ENCODE measurements around the gene ATP9B.

ATP9B gene

DNA sequence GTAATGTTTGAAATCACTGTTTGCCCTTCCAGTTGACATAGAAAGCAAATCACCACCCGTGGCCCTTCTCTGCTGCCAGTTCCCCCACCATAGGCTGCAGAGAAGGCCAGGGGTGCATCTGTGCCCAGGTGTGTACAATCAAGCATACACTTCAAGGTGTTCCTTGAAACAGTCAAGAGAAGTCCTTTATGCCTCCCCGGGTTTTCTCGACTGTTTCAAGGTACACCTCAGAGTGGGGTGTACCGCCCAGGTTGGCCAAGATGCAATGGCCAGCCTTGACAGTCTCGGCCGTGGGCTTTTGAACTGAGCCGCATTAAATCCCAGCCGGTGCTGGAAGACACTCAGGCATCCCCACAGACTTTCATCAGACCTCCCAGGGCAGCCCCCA, 21.0 kb upstream of the ATP9B start:
- H3K27me3 ChIP-seq (ENCODE audit: insufficient read depth, poor library complexity, severe bottlenecking) = no peaks in the 10 kb centered on the region
- no peak for DNase-seq (ENCODE audit: low spot score)
- ATAC-seq (ENCODE audit: low read depth) = no peak
- H3K27ac ChIP-seq (ENCODE audit: poor library complexity, severe bottlenecking) = no peak overlapping the region
- H3K4me1 ChIP-seq (ENCODE audit: insufficient read depth, poor library complexity, severe bottlenecking) = no peaks in the 10 kb centered on the region
- no peak overlapping the region for H3K4me3 ChIP-seq (ENCODE audit: severe bottlenecking)
- no peaks in the 10 kb centered on the region for H3K9me3 ChIP-seq (ENCODE audit: severe bottlenecking)
- TF ChIP-seq, protein P1, sequence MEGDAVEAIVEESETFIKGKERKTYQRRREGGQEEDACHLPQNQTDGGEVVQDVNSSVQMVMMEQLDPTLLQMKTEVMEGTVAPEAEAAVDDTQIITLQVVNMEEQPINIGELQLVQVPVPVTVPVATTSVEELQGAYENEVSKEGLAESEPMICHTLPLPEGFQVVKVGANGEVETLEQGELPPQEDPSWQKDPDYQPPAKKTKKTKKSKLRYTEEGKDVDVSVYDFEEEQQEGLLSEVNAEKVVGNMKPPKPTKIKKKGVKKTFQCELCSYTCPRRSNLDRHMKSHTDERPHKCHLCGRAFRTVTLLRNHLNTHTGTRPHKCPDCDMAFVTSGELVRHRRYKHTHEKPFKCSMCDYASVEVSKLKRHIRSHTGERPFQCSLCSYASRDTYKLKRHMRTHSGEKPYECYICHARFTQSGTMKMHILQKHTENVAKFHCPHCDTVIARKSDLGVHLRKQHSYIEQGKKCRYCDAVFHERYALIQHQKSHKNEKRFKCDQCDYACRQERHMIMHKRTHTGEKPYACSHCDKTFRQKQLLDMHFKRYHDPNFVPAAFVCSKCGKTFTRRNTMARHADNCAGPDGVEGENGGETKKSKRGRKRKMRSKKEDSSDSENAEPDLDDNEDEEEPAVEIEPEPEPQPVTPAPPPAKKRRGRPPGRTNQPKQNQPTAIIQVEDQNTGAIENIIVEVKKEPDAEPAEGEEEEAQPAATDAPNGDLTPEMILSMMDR (IDR thresholded peaks at IDR 0.05; ENCODE audit: poor library complexity, severe bottlenecking) = no peak
- no peaks in the 10 kb centered on the region for H3K36me3 ChIP-seq (ENCODE audit: low read depth)

DNA sequence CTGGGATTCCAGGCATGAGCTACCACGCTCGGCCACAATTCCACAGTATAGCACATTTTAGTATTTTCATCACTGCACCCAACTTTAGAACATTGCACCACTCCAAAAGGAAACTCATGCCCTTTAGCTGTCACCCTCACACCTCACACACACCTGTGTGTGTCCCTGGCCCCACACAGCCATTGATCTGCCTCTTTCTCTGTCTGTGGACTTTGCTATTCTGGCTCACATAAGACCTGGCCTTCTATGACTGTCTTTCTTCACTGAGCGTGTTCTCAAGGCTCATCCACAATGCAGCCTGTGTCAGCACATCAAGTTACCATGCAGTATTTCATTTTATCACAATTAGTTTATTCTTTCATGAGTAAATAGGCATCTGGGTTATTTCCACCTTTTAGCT, 19.7 kb upstream of the ATP9B start:
- no peak overlapping the region for H3K4me3 ChIP-seq (ENCODE audit: severe bottlenecking)
- H3K4me1 ChIP-seq (ENCODE audit: insufficient read depth, poor library complexity, severe bottlenecking) = no peaks in the 10 kb centered on the region
- DNase-seq (ENCODE audit: low spot score) = no peak
- H3K27me3 ChIP-seq (ENCODE audit: insufficient read depth, poor library complexity, severe bottlenecking) = no peaks in the 10 kb centered on the region
- H3K27ac ChIP-seq (ENCODE audit: poor library complexity, severe bottlenecking) = no peak overlapping the region
- no peaks in the 10 kb centered on the region for H3K9me3 ChIP-seq (ENCODE audit: severe bottlenecking)
- TF ChIP-seq, protein P1 (IDR thresholded peaks at IDR 0.05; ENCODE audit: poor library complexity, severe bottlenecking) = no peak
- no peaks in the 10 kb centered on the region for H3K36me3 ChIP-seq (ENCODE audit: low read depth)
- ATAC-seq (ENCODE audit: low read depth) = no peak

DNA sequence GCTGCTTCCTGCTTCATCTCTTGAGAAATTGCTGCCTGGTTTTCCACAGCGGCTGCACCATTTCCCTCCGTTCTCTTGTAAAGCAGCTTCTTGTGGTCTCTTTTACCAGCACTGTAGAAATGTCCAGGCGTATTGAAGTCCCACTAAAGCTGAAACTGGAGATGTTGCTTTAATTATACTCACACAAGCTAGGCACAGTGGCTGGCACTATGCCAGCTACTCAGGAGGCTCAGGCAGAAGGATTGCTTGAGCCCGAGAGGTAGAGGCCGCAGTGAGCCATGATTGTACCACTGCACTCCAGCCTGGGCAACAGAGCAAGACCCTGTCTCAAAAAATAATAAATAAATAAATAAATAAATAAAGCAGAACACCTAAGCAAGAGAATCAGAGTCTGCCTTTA, 19.2 kb upstream of the ATP9B start:
- DNase-seq (ENCODE audit: low spot score) (no peak), ATAC-seq (ENCODE audit: low read depth) (no peak)
- H3K27me3 ChIP-seq (ENCODE audit: insufficient read depth, poor library complexity, severe bottlenecking) = no peaks in the 10 kb centered on the region
- no peaks in the 10 kb centered on the region for H3K9me3 ChIP-seq (ENCODE audit: severe bottlenecking)
- H3K4me1 ChIP-seq (ENCODE audit: insufficient read depth, poor library complexity, severe bottlenecking) = no peaks in the 10 kb centered on the region
- TF ChIP-seq, protein P1 (IDR thresholded peaks at IDR 0.05; ENCODE audit: poor library complexity, severe bottlenecking) = no peak
- no peak overlapping the region for H3K27ac ChIP-seq (ENCODE audit: poor library complexity, severe bottlenecking)
- no peak overlapping the region for H3K4me3 ChIP-seq (ENCODE audit: severe bottlenecking)
- H3K36me3 ChIP-seq (ENCODE audit: low read depth) = no peaks in the 10 kb centered on the region

DNA sequence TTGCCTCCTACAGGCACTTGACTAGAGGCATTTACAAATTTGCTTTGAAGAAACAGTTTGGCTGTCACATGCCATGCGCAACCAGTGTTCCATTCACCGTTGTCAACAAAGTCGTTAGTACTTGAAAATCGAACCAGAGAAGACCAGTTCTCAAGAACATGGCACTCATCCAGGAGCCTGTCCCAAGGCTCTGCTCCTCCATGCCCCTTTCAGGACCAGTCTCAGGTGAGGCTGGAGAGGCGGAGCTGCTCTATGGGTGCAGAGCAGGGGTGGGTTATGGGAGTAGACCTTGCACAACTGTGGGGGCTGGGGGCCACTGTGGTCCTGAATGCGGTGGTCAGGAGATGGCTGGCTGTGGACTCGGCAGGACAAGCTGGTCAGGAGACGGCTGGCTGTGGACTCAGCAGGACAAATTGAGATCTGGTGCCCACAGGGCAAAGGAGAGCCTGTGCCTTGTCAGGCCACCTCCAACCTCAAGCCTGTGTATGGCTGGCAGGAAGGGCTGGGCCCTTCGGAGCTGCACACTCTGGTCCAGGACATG, 12.3 kb upstream of the ATP9B start:
- TF ChIP-seq, protein P1 (IDR thresholded peaks at IDR 0.05; ENCODE audit: poor library complexity, severe bottlenecking) = no peak
- H3K27ac ChIP-seq (ENCODE audit: poor library complexity, severe bottlenecking) = no peak overlapping the region
- ATAC-seq (ENCODE audit: low read depth) = no peak
- H3K4me1 ChIP-seq (ENCODE audit: insufficient read depth, poor library complexity, severe bottlenecking) = no peaks in the 10 kb centered on the region
- no peaks in the 10 kb centered on the region for H3K36me3 ChIP-seq (ENCODE audit: low read depth)
- H3K9me3 ChIP-seq (ENCODE audit: severe bottlenecking) = no peaks in the 10 kb centered on the region
- H3K4me3 ChIP-seq (ENCODE audit: severe bottlenecking) = no peak overlapping the region
- H3K27me3 ChIP-seq (ENCODE audit: insufficient read depth, poor library complexity, severe bottlenecking) = no peaks in the 10 kb centered on the region
- no peak for DNase-seq (ENCODE audit: low spot score)

DNA sequence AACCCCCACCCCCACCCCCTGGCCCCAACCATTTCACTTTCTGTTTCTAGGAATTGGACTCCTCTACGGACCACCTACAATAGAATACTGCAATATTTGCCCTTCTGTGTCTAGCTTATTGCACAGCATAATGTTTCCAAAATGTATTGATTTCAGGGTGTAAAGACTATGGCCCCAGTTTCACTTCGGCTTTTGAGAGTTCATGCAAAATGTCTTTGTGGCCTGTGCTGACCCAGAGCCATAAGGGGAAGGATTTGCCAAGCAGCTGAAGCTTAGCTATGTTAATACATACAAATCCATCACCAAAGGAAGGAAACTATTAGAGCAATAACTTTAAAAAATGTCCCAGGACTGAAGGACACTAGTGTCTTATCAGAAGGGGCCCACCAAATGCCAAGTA, 11.2 kb upstream of the ATP9B start:
- no peaks in the 10 kb centered on the region for H3K9me3 ChIP-seq (ENCODE audit: severe bottlenecking)
- DNase-seq (ENCODE audit: low spot score) (no peak), ATAC-seq (ENCODE audit: low read depth) (no peak)
- no peak overlapping the region for H3K4me3 ChIP-seq (ENCODE audit: severe bottlenecking)
- H3K27me3 ChIP-seq (ENCODE audit: insufficient read depth, poor library complexity, severe bottlenecking) = no peaks in the 10 kb centered on the region
- H3K27ac ChIP-seq (ENCODE audit: poor library complexity, severe bottlenecking) = no peak overlapping the region
- H3K36me3 ChIP-seq (ENCODE audit: low read depth) = no peaks in the 10 kb centered on the region
- TF ChIP-seq, protein P1 (IDR thresholded peaks at IDR 0.05; ENCODE audit: poor library complexity, severe bottlenecking) = no peak
- H3K4me1 ChIP-seq (ENCODE audit: insufficient read depth, poor library complexity, severe bottlenecking) = peaks cover 7% of the 10 kb centered on the region
